ENCODE measurements around the gene SRRD. TPM values are rescaled to one million over a fixed set of nuclear protein-coding genes. Genes with fewer than 3 reads are reported as not detected.

Gene SRRD
- total RNA-seq, 1 experiment from 2014 or later = 25.1 TPM

DNA sequence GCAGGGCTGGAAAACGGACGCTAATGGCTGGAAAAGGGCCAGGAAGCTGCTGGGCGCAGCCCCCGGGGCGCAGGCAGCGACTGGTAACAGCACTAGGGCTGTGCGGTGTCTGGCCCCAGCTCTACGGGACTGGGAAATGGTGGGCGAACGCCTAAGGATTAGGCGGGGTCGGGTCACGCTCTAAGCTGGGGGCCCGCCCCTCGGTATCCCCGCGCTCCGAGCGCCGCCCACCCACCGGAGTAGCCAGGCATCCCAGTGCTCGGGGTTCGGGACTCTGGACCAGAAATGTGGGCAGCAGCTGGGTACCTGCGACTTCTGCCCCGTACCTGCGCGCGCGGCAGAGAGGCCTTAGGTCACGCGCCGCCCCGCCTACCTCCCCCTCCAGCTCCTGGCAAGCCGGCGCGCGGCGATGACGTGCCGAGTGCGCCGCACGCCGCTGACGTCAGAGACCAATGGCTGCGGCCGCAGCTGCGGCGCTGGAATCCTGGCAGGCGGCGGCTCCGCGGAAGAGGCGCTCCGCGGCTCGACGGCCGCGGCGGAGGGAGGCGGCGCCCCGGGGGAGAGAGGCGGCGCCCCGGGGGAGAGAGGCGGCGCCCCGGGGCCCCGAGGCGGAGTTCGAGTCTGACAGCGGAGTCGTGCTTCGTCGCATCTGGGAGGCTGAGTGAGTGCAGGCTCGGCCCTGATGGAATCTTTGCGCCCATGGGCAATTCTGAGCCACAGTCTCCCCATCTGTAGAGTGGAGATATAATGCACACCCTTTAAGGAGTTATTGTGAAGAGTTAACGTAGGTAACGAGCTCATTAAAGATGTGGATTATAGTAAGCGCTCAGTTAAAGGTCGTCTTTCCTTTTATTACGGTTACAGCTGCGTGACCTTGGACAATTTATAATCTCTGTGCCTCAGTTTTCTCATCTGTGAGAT is at the start of gene SRRD, which contains the start of gene HPS4 (continued):
- TF ChIP-seq ZBTB43 (CRISPR knock-in tag; IDR thresholded peaks at IDR 0.05) = peak; percentile 86
- TF ChIP-seq GTF2I (CRISPR knock-in tag; conservative IDR thresholded peaks at IDR 0.05) = peak; percentile 99
- TF ChIP-seq JUN (CRISPR knock-in tag; IDR thresholded peaks at IDR 0.05) = no peak
- no peak for TF ChIP-seq SOX15 (CRISPR knock-in tag; IDR thresholded peaks at IDR 0.05)
- TF ChIP-seq GABPB1 (CRISPR knock-in tag; IDR thresholded peaks at IDR 0.05) = no peak; the same call in 1 of the 2 replicates
- TF ChIP-seq CBFB (CRISPR knock-in tag; IDR thresholded peaks at IDR 0.05; ENCODE audit: low read depth) = peak; percentile 89; the same call in 1 of the 2 replicates
- TF ChIP-seq, protein P1, sequence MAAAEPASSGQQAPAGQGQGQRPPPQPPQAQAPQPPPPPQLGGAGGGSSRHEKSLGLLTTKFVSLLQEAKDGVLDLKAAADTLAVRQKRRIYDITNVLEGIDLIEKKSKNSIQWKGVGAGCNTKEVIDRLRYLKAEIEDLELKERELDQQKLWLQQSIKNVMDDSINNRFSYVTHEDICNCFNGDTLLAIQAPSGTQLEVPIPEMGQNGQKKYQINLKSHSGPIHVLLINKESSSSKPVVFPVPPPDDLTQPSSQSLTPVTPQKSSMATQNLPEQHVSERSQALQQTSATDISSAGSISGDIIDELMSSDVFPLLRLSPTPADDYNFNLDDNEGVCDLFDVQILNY (CRISPR knock-in tag; IDR thresholded peaks at IDR 0.05) = no peak; the same call in 1 of the 2 replicates
- TF ChIP-seq RELA (CRISPR knock-in tag; IDR thresholded peaks at IDR 0.05; ENCODE audit: borderline replicate concordance) = no peak
- no peak for TF ChIP-seq NR2C2 (CRISPR knock-in tag; IDR thresholded peaks at IDR 0.05)
- TF ChIP-seq NR1H2 (CRISPR knock-in tag; IDR thresholded peaks at IDR 0.05) = no peak
- TF ChIP-seq ZNF232 (CRISPR knock-in tag; IDR thresholded peaks at IDR 0.05) = no peak; the same call in 1 of the 2 replicates
- TF ChIP-seq, protein P2, sequence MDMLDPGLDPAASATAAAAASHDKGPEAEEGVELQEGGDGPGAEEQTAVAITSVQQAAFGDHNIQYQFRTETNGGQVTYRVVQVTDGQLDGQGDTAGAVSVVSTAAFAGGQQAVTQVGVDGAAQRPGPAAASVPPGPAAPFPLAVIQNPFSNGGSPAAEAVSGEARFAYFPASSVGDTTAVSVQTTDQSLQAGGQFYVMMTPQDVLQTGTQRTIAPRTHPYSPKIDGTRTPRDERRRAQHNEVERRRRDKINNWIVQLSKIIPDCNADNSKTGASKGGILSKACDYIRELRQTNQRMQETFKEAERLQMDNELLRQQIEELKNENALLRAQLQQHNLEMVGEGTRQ (CRISPR knock-in tag; IDR thresholded peaks at IDR 0.05) = peak; percentile 92
- peak; percentile 86; the same call in 1 of the 2 replicates for TF ChIP-seq KAT7 (CRISPR knock-in tag; IDR thresholded peaks at IDR 0.05; ENCODE audit: borderline replicate concordance)
- TF ChIP-seq PRDM15 (CRISPR knock-in tag; IDR thresholded peaks at IDR 0.05) = no peak
- TF ChIP-seq ZNF138 (CRISPR knock-in tag; conservative IDR thresholded peaks at IDR 0.05) = 0 out of 2 replicates have a peak, but pooled peaks have one; percentile 25

- no peak overlapping the region for H3K27ac Mint-ChIP-seq
- POLR2A ChIA-PET = no interaction called here
- no peaks in the 10 kb centered on the region for H3K9me3 Mint-ChIP-seq
- H3K27me3 Mint-ChIP-seq (ENCODE audit: low read depth) = peaks cover 6% of the 10 kb centered on the region
- H3K4me1 Mint-ChIP-seq = peaks cover 5% of the 10 kb centered on the region; the same call in 1 of the 2 replicates
- CTCF ChIA-PET = interaction anchor here (0.7 to 1.3 kb wide), 2 partner anchors 26 to 105 kb away, joined by 3 read pairs; no protein-coding TSS in a partner anchor
- ATAC-seq (no peak), DNase-seq (ENCODE audit: low spot score) (no peak)
- no peak overlapping the region for H3K4me3 Mint-ChIP-seq
- H3K36me3 Mint-ChIP-seq = peaks cover 6% of the 10 kb centered on the region; the same call in 1 of the 2 replicates
- TF ChIP-seq NR3C1 (CRISPR knock-in tag; conservative IDR thresholded peaks at IDR 0.05; ENCODE audit: low read depth) (no peak), JAZF1 (CRISPR knock-in tag; IDR thresholded peaks at IDR 0.05) (no peak), ZNF317 (CRISPR knock-in tag; IDR thresholded peaks at IDR 0.05; ENCODE audit: borderline replicate concordance, low read depth) (no peak), CREB1 (CRISPR knock-in tag; IDR thresholded peaks at IDR 0.05) (no peak), ZNF232 (CRISPR knock-in tag; IDR thresholded peaks at IDR 0.05) (no peak), JUN (CRISPR knock-in tag; IDR thresholded peaks at IDR 0.05) (no peak), TP53 (CRISPR knock-in tag; IDR thresholded peaks at IDR 0.05) (no peak), ZMAT4 (CRISPR knock-in tag; IDR thresholded peaks at IDR 0.05) (no peak), ZNF121 (CRISPR knock-in tag; IDR thresholded peaks at IDR 0.05) (no peak), CDX4 (CRISPR knock-in tag; IDR thresholded peaks at IDR 0.05; ENCODE audit: borderline replicate concordance) (no peak), SMAD4 (CRISPR knock-in tag; IDR thresholded peaks at IDR 0.05) (no peak), KAT7 (CRISPR knock-in tag; IDR thresholded peaks at IDR 0.05; ENCODE audit: borderline replicate concordance) (no peak), MXD4 (CRISPR knock-in tag; IDR thresholded peaks at IDR 0.05; ENCODE audit: borderline replicate concordance) (no peak)
Observed at GRCh38 chr22:26435327-26436093, 48.2 kb upstream of the SRRD start.
